HEK293 (cell line): ENCODE measurements around the gene ACVR2B.

ENCODE experiments used
- CTCF ChIA-PET: fragments of 350-600 bp; formaldehyde crosslinking; extraction: SDS; loops from one replicate; lab custom pipeline; 2021; ENCODE audit warnings: antibody characterized with exemption; lab: Yijun Ruan, JAX
- POLR2A ChIA-PET: fragments of 300-600 bp; formaldehyde crosslinking; extraction: SDS; loops from one replicate; lab custom pipeline; 2020; ENCODE audit warnings: antibody characterized with exemption, inconsistent platforms; lab: Yijun Ruan, JAX
- H3K27ac ChIP-seq: fragments of 200-500 bp; sonication (Bioruptor generic); 2 replicates; pipeline ENCODE4 v1.5.1; 2014; ENCODE audit warnings: low read depth, low read length, control low read depth, inconsistent platforms; ENCODE audit errors: extremely low read depth
- H3K36me3 ChIP-seq, 2 experiments: fragments of 200-500 bp in 1 of 2; sonication (Bioruptor generic) in 1 of 2; 1 replicate in 1 of 2; 2 replicates in 1 of 2; pipeline ENCODE4 v1.5.1; 2014 to 2017; ENCODE audit warnings: inconsistent platforms in 2 of 2, low read length in 2 of 2; ENCODE audit not compliant: control insufficient read depth in 2 of 2, insufficient read depth in 1 of 2
- H3K4me1 ChIP-seq: fragments of 200-500 bp; sonication (Bioruptor generic); 2 replicates; pipeline ENCODE4 v1.5.1; 2014; ENCODE audit warnings: mild to moderate bottlenecking, low read length, inconsistent platforms; ENCODE audit not compliant: control insufficient read depth, insufficient read depth
- H3K4me3 ChIP-seq: 2 replicates; pipeline ENCODE4 v1.5.1; 2011; ENCODE audit warnings: low read depth, mild to moderate bottlenecking, control low read depth, low read length, moderate library complexity
- H3K9me3 ChIP-seq: fragments of 200-500 bp; sonication (Bioruptor generic); 2 replicates; pipeline ENCODE4 v1.5.1; 2014; ENCODE audit warnings: low read depth, low read length, inconsistent platforms; ENCODE audit not compliant: control insufficient read depth, insufficient read depth
- ATF2 ChIP-seq: fragments of 450-650 bp; formaldehyde crosslinking; IDR thresholded peaks from 2 replicates; pipeline ENCODE4 v1.5.1; 2016; ENCODE audit warnings: missing biosample characterization, missing genetic modification characterization, low read depth
- KLF1 ChIP-seq: fragments of 450-650 bp; formaldehyde crosslinking; IDR thresholded peaks from 2 replicates; pipeline ENCODE4 v1.5.1; 2016; ENCODE audit warnings: missing biosample characterization, missing genetic modification characterization
- KLF16 ChIP-seq: fragments of 450-650 bp; formaldehyde crosslinking; IDR thresholded peaks from 2 replicates; pipeline ENCODE4 v1.5.1; 2017; ENCODE audit warnings: missing biosample characterization, missing genetic modification characterization
- MZF1 ChIP-seq: fragments of 450-650 bp; formaldehyde crosslinking; IDR thresholded peaks from 2 replicates; pipeline ENCODE4 v1.5.1; 2017; ENCODE audit warnings: missing biosample characterization, missing genetic modification characterization, borderline replicate concordance
- OSR2 ChIP-seq: fragments of 450-650 bp; formaldehyde crosslinking; IDR thresholded peaks from 2 replicates; pipeline ENCODE4 v1.5.1; 2016; ENCODE audit warnings: missing biosample characterization, missing genetic modification characterization
- SALL2 ChIP-seq: fragments of 450-650 bp; formaldehyde crosslinking; IDR thresholded peaks from 2 replicates; pipeline ENCODE4 v1.5.0; 2017; ENCODE audit warnings: missing biosample characterization, mild to moderate bottlenecking, missing genetic modification characterization, borderline replicate concordance
- SCRT2 ChIP-seq: fragments of 450-650 bp; formaldehyde crosslinking; IDR thresholded peaks from 2 replicates; pipeline ENCODE4 v1.5.1; 2016; ENCODE audit warnings: missing biosample characterization, missing genetic modification characterization
- ZBTB21 ChIP-seq: fragments of 450-650 bp; formaldehyde crosslinking; IDR thresholded peaks from 2 replicates; pipeline ENCODE4 v1.5.1; 2017; ENCODE audit warnings: missing biosample characterization, missing genetic modification characterization
- ZBTB6 ChIP-seq: fragments of 450-650 bp; formaldehyde crosslinking; IDR thresholded peaks from 2 replicates; pipeline ENCODE4 v1.5.1; 2017; ENCODE audit warnings: missing biosample characterization, missing genetic modification characterization
- ZBTB8A ChIP-seq: fragments of 450-650 bp; formaldehyde crosslinking; IDR thresholded peaks from 2 replicates; pipeline ENCODE4 v1.5.1; 2016; ENCODE audit warnings: missing biosample characterization, missing genetic modification characterization
- ZFHX2 ChIP-seq: fragments of 450-650 bp; formaldehyde crosslinking; conservative IDR thresholded peaks from 2 replicates; pipeline ENCODE4 v1.5.1; 2016; ENCODE audit warnings: missing biosample characterization, missing genetic modification characterization
- ZIC2 ChIP-seq: fragments of 450-650 bp; formaldehyde crosslinking; IDR thresholded peaks from 2 replicates; pipeline ENCODE4 v1.5.1; 2016; ENCODE audit warnings: missing biosample characterization, missing genetic modification characterization
- ZNF140 ChIP-seq: fragments of 450-650 bp; formaldehyde crosslinking; IDR thresholded peaks from 2 replicates; pipeline ENCODE4 v1.5.1; 2016; ENCODE audit warnings: missing biosample characterization, missing genetic modification characterization
- ZNF148 ChIP-seq: fragments of 450-650 bp; formaldehyde crosslinking; IDR thresholded peaks from 2 replicates; pipeline ENCODE4 v1.5.0; 2017; ENCODE audit warnings: missing biosample characterization, missing genetic modification characterization, borderline replicate concordance
- ZNF24 ChIP-seq: fragments of 450-650 bp; formaldehyde crosslinking; IDR thresholded peaks from 2 replicates; pipeline ENCODE4 v1.5.1; 2016; ENCODE audit warnings: missing biosample characterization, missing genetic modification characterization
- ZNF266 ChIP-seq: fragments of 450-650 bp; formaldehyde crosslinking; IDR thresholded peaks from 2 replicates; pipeline ENCODE4 v1.5.1; 2016; ENCODE audit warnings: missing biosample characterization, missing genetic modification characterization, low read depth
- ZNF292 ChIP-seq: fragments of 450-650 bp; formaldehyde crosslinking; IDR thresholded peaks from 2 replicates; pipeline ENCODE4 v1.5.1; 2016; ENCODE audit warnings: low read depth, missing biosample characterization, missing genetic modification characterization, borderline replicate concordance
- ZNF362 ChIP-seq: fragments of 450-650 bp; formaldehyde crosslinking; IDR thresholded peaks from 2 replicates; pipeline ENCODE4 v1.5.1; 2016; ENCODE audit warnings: missing biosample characterization, missing genetic modification characterization
- ZNF558 ChIP-seq: fragments of 450-650 bp; formaldehyde crosslinking; IDR thresholded peaks from 2 replicates; pipeline ENCODE4 v1.5.1; 2016; ENCODE audit warnings: missing biosample characterization, missing genetic modification characterization
- ZNF610 ChIP-seq: fragments of 450-650 bp; formaldehyde crosslinking; IDR thresholded peaks from 2 replicates; pipeline ENCODE4 v1.5.1; 2016; ENCODE audit warnings: missing biosample characterization, missing genetic modification characterization, borderline replicate concordance
- ZNF664 ChIP-seq: fragments of 450-650 bp; formaldehyde crosslinking; IDR thresholded peaks from 2 replicates; pipeline ENCODE4 v1.5.1; 2016; ENCODE audit warnings: missing biosample characterization, missing genetic modification characterization
- ZNF701 ChIP-seq: fragments of 450-650 bp; formaldehyde crosslinking; IDR thresholded peaks from 2 replicates; pipeline ENCODE4 v1.5.1; 2016; ENCODE audit warnings: missing biosample characterization, missing genetic modification characterization
- ZNF768 ChIP-seq: fragments of 450-650 bp; formaldehyde crosslinking; IDR thresholded peaks from 2 replicates; pipeline ENCODE4 v1.5.1; 2018; ENCODE audit warnings: missing biosample characterization, mild to moderate bottlenecking, missing genetic modification characterization
- TF ChIP-seq, protein P1 (sequence below): fragments of 450-650 bp; formaldehyde crosslinking; IDR thresholded peaks from 2 replicates; pipeline ENCODE4 v1.5.1; 2016; ENCODE audit warnings: missing biosample characterization, missing genetic modification characterization

The ACVR2B gene

DNA sequence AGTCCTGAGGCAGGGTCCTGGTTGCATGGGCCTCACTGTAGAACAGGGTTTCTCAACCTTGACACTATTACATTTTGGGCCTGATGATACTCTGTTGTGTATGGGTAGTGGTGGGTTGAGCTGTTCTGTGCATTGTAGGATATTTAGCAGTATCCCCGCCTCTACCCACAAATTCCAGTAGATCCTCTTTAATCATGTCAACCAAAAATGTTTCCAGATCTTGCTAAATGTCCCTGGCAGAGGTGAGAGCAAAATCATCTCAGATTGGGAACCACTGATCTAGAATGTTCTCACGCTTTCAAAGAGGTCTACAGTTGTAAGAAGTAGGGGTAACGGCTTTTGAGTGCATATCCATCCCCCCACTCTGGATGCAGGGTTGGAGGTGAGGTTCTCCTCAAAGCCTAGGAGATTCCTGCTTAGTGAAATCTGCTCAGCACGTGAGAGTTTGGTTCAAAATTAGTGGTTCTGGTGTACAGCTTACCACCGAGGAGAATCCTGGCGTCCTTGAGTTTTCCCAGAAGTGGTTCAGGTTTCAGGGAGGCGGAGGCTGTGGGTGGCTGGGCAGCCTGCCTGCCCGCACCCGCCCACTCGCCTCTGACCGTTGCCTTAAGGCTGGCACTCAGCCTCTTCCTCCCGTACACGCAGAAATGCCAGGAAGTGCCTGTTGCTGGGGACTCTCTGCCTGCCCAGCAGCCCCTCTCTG is 5.3 kb downstream of the ACVR2B start (continued):
- TF ChIP-seq, protein P1, sequence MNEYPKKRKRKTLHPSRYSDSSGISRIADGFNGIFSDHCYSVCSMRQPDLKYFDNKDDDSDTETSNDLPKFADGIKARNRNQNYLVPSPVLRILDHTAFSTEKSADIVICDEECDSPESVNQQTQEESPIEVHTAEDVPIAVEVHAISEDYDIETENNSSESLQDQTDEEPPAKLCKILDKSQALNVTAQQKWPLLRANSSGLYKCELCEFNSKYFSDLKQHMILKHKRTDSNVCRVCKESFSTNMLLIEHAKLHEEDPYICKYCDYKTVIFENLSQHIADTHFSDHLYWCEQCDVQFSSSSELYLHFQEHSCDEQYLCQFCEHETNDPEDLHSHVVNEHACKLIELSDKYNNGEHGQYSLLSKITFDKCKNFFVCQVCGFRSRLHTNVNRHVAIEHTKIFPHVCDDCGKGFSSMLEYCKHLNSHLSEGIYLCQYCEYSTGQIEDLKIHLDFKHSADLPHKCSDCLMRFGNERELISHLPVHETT, result no peak
- TF ChIP-seq OSR2 (tag by site-specific recombination), result no peak
- TF ChIP-seq ZNF664 (tag by site-specific recombination), result no peak
- peak; percentile 57 for TF ChIP-seq SCRT2 (tag by site-specific recombination)
- TF ChIP-seq ZFHX2 (tag by site-specific recombination), result peak; percentile 89
- no peak for TF ChIP-seq ZNF768 (tag by site-specific recombination)

GRCh38 chr3:38459499-38460048 is 5.9 kb downstream of the ACVR2B start:
- H3K27ac ChIP-seq, result no peak overlapping the region
- CTCF ChIA-PET, result no interaction called here
- peaks cover 8% of the 10 kb centered on the region for H3K4me1 ChIP-seq
- H3K9me3 ChIP-seq, result no peaks in the 10 kb centered on the region
- H3K36me3 ChIP-seq, result no peaks in the 10 kb centered on the region
- H3K4me3 ChIP-seq, result no peak overlapping the region
- TF ChIP-seq ZBTB21 (no peak), ZNF558 (tag by site-specific recombination) (no peak), ZNF140 (tag by site-specific recombination) (no peak), ZIC2 (tag by site-specific recombination) (peak; percentile 25; the same call in 1 of the 2 replicates), ZBTB6 (tag by site-specific recombination) (no peak), SCRT2 (tag by site-specific recombination) (0 out of 2 replicates have a peak, but pooled peaks have one; percentile 5), ZNF701 (tag by site-specific recombination) (no peak), ZBTB8A (tag by site-specific recombination) (no peak), ATF2 (tag by site-specific recombination) (no peak)
- TF ChIP-seq, all 188 proteins: peak for 2
- POLR2A ChIA-PET, result no interaction called here

- no peak overlapping the region for H3K4me3 ChIP-seq
- ChIA-PET POLR2A (no interaction called here), CTCF (interaction anchor here (0.6 kb wide), 1 partner anchor 418 kb away, joined by 3 read pairs; no protein-coding TSS in a partner anchor)
- no peak overlapping the region for H3K27ac ChIP-seq
- H3K9me3 ChIP-seq, result no peaks in the 10 kb centered on the region
- H3K36me3 ChIP-seq, result no peaks in the 10 kb centered on the region
- H3K4me1 ChIP-seq, result peaks cover 8% of the 10 kb centered on the region
- TF ChIP-seq ZNF148 (tag by site-specific recombination), result no peak
- TF ChIP-seq ZNF292 (tag by site-specific recombination), result no peak
- TF ChIP-seq MZF1 (tag by site-specific recombination), result no peak
- no peak for TF ChIP-seq SALL2 (tag by site-specific recombination)
- TF ChIP-seq ZNF266 (tag by site-specific recombination), result no peak
- no peak for TF ChIP-seq ZNF362 (tag by site-specific recombination)
- no peak for TF ChIP-seq KLF16 (tag by site-specific recombination)
- TF ChIP-seq ZNF24 (tag by site-specific recombination), result no peak
- no peak for TF ChIP-seq ZNF610 (tag by site-specific recombination)
- TF ChIP-seq KLF1 (tag by site-specific recombination), result no peak
Measured at GRCh38 chr3:38460377-38461270, 6.9 kb downstream of the ACVR2B start.
